ENCODE data around the gene OSBP. TPM values are rescaled to one million over a fixed set of nuclear protein-coding genes. Genes with fewer than 3 reads are reported as not detected.

The OSBP gene
- polyA plus RNA-seq, 3 donors, result 9.8 to 15.3 (median 11.9) TPM

DNA sequence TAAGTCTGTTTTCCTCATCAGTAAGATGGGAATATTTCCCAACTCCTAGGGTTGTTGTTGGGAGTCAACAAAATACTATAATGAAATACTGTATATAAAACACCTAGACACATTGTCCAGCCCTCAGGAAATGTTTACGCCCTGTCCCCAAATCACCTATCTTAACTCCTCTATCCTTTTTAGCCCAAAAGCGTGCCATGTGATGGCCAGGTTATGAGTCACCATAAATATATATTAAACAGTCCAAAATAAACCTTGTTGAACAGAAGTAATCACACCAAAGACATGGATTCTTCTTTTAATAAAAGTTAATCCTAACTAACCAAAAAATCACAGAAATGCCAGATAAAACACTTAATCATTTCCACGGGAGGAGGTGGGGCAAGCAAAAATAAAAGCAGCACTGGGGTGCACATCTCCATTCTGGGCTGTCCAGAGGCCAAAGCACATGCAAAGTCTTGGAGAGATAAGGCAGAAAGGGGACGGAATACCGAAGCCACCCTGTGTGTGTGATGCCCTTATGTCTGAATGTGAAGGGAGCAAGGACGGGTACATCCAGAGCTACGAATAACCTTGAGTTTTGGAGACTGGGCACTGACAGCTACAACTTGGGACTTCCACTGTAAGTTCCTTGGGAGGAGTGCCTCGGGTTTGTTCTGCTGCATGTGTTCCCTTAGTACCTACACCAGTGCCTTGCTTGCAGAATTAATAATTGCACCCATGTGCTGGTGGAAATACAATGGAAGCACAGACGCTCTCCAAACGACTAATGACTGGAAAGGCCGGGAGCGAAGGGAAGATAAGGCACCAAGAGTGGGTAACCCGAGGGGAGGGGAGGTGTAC lies 1.1 kb downstream of the OSBP start:
- Histone ChIP-seq H3K9ac (ENCODE audit: insufficient read depth, low read length, poor library complexity, severe bottlenecking) (peak overlapping the region; percentile 83), H3K9me3 (replicated peaks in 1 of 2; ENCODE audit: control insufficient read depth in 1 of 2, insufficient read depth in 1 of 2, low read length in 2 of 2) (no peaks in the 10 kb centered on the region), H3K27ac (ENCODE audit: low read depth in 1 of 2, low read length in 2 of 2) (peak overlapping the region; percentile 43 to 83), H3K79me2 (ENCODE audit: insufficient read depth, low read length) (peaks cover 57% of the 10 kb centered on the region), H3K4me2 (replicated peaks; ENCODE audit: extremely low read depth, low read length, poor library complexity, severe bottlenecking) (peak overlapping the region; percentile 95), H2AFZ (ENCODE audit: insufficient read depth, low read depth, low read length, poor library complexity, severe bottlenecking) (peak overlapping the region; percentile 64), H3K27me3 (ENCODE audit: control insufficient read depth in 2 of 2, insufficient read depth in 2 of 2, low read length in 2 of 2) (no peaks in the 10 kb centered on the region), H3K4me1 (ENCODE audit: control insufficient read depth in 1 of 2, insufficient read depth in 2 of 2, low read length in 2 of 2) (peaks cover 22 to 34% of the 10 kb centered on the region in 2 donors), H3K36me3 (replicated peaks in 1 of 2; ENCODE audit: control insufficient read depth in 1 of 2, insufficient read depth in 2 of 2, low read length in 2 of 2) (peaks cover 11 to 35% of the 10 kb centered on the region in 2 donors), H4K20me1 (ENCODE audit: insufficient read depth, low read length) (peaks cover 34% of the 10 kb centered on the region), H3K4me3 (replicated peaks in 1 of 3; ENCODE audit: low read depth in 2 of 3, low read length in 3 of 3) (peak overlapping the region; percentile 81 to 93 (median 90))
- H3K4me1 Mint-ChIP-seq, result peaks cover 36% of the 10 kb centered on the region
- peak overlapping the region; percentile 88 to 98 for H3K4me3 Mint-ChIP-seq
- H3K27ac Mint-ChIP-seq, result peak overlapping the region; percentile 87 to 98 (median 96)
- TF ChIP-seq, protein P1, sequence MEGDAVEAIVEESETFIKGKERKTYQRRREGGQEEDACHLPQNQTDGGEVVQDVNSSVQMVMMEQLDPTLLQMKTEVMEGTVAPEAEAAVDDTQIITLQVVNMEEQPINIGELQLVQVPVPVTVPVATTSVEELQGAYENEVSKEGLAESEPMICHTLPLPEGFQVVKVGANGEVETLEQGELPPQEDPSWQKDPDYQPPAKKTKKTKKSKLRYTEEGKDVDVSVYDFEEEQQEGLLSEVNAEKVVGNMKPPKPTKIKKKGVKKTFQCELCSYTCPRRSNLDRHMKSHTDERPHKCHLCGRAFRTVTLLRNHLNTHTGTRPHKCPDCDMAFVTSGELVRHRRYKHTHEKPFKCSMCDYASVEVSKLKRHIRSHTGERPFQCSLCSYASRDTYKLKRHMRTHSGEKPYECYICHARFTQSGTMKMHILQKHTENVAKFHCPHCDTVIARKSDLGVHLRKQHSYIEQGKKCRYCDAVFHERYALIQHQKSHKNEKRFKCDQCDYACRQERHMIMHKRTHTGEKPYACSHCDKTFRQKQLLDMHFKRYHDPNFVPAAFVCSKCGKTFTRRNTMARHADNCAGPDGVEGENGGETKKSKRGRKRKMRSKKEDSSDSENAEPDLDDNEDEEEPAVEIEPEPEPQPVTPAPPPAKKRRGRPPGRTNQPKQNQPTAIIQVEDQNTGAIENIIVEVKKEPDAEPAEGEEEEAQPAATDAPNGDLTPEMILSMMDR (IDR thresholded peaks at IDR 0.05), result no peak
- peaks cover 0 to 3% (median 0%) of the 10 kb centered on the region in 3 donors for H3K27me3 Mint-ChIP-seq (ENCODE audit: low read depth in 3 of 3)
- peaks cover 14 to 21% of the 10 kb centered on the region in 2 donors for H3K36me3 Mint-ChIP-seq
- DNase-seq, result no peak
- intact Hi-C loops (cut with micrococcal nuclease), result loop anchor here (5.0 kb wide), 2 partner anchors 53 to 1037 kb away; partner anchors contain the start of genes LPXN (in 1 of the 2), PATL1 (in 1 of the 2) and ZFP91 (in 1 of the 2)
- WGBS (ENCODE audit: insufficient coverage), result 11% methylated on average over 10 of the region's 13 CpGs
- no peaks in the 10 kb centered on the region for H3K9me3 Mint-ChIP-seq

DNA sequence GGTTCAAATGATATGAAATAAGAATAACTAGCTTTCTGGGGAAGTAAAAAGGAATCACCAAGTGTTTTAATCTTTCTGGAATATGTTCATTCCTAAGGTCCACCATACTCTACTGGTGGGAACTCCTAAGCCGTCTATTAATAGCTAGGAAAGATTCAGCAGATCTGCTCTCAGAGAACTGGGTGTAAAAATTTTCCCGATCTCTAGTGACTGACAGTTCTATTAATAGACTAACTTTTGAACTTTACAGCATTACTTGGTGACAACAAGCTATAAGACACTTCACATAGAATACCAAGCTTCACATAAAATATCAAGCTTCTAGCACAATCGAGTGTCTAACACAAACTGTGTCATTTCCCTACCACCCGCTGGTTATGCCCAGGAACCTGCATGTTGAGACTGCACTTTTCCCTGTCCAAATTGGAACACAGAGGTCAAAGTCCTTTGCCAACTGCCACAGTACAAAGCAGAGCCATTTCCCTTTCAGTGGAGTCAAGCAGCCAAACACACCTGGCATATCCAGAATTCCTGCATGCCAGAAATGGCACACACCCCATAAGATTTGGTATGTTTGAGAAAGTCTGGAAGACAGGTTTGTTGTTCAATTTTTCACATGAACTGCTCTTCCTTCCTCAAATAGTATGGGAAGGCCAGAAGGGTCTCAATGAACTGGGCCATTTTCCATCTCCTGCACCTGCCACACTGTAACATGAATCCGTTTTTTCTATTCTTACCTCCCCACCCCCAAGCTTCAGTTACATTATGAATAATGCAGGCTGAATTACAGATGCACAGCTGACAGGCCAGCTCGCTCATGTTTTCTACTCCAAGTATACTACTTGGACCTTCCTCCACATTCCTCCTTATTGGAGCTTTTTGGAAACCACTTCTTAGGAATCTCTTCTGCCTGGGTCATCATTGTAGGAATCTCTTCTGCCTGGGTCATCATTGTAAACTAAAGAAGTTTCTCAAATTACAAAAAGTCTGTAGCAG lies 3.7 kb downstream of the OSBP start:
- no peak overlapping the region for H2AFZ ChIP-seq (ENCODE audit: insufficient read depth, low read depth, low read length, poor library complexity, severe bottlenecking)
- peak overlapping the region in 3 of 7 donors; percentile 21 to 63 (median 25) for H3K27ac Mint-ChIP-seq
- peaks cover 22 to 32% of the 10 kb centered on the region in 2 donors for H3K4me1 ChIP-seq (ENCODE audit: control insufficient read depth in 1 of 2, insufficient read depth in 2 of 2, low read length in 2 of 2)
- H3K79me2 ChIP-seq (ENCODE audit: insufficient read depth, low read length), result peaks cover 66% of the 10 kb centered on the region
- H3K9me3 Mint-ChIP-seq, result no peaks in the 10 kb centered on the region
- H3K4me1 Mint-ChIP-seq, result peaks cover 36% of the 10 kb centered on the region
- WGBS (ENCODE audit: insufficient coverage), result 92% methylated on average over 3 of the region's 6 CpGs
- DNase-seq, result no peak
- H3K9ac ChIP-seq (ENCODE audit: insufficient read depth, low read length, poor library complexity, severe bottlenecking), result no peak overlapping the region
- no peak overlapping the region for H3K27ac ChIP-seq (ENCODE audit: low read depth in 1 of 2, low read length in 2 of 2)
- no peak overlapping the region for H3K4me2 ChIP-seq (replicated peaks; ENCODE audit: extremely low read depth, low read length, poor library complexity, severe bottlenecking)
- intact Hi-C loops (cut with micrococcal nuclease), result no loop called here
- peaks cover 39 to 47% of the 10 kb centered on the region in 2 donors for H3K36me3 Mint-ChIP-seq
- H3K4me3 Mint-ChIP-seq, result no peak overlapping the region
- H3K27me3 ChIP-seq (ENCODE audit: control insufficient read depth in 2 of 2, insufficient read depth in 2 of 2, low read length in 2 of 2), result no peaks in the 10 kb centered on the region
- H3K36me3 ChIP-seq (replicated peaks in 1 of 2; ENCODE audit: control insufficient read depth in 1 of 2, insufficient read depth in 2 of 2, low read length in 2 of 2), result peaks cover 37 to 62% of the 10 kb centered on the region in 2 donors
- peaks cover 0 to 3% (median 2%) of the 10 kb centered on the region in 3 donors for H3K27me3 Mint-ChIP-seq (ENCODE audit: low read depth in 3 of 3)
- TF ChIP-seq, protein P1 (IDR thresholded peaks at IDR 0.05), result no peak
- H3K4me3 ChIP-seq (replicated peaks in 1 of 3; ENCODE audit: low read depth in 2 of 3, low read length in 3 of 3), result no peak overlapping the region
- H4K20me1 ChIP-seq (ENCODE audit: insufficient read depth, low read length), result peaks cover 44% of the 10 kb centered on the region
- no peaks in the 10 kb centered on the region for H3K9me3 ChIP-seq (replicated peaks in 1 of 2; ENCODE audit: control insufficient read depth in 1 of 2, insufficient read depth in 1 of 2, low read length in 2 of 2)

All from CD14-positive monocyte (primary cell).